ENCODE results near the gene CDC42BPA. TPM values are rescaled to one million over a fixed set of nuclear protein-coding genes. Genes with fewer than 3 reads are reported as not detected.
"Not testable (repeated sequence)": the region's sequence is repeated elsewhere in the genome, so short reads cannot be mapped to it uniquely, and the experiment has no call there.

CDC42BPA gene
- total RNA-seq, 1 donor from 2014 or later: 202 TPM

DNA sequence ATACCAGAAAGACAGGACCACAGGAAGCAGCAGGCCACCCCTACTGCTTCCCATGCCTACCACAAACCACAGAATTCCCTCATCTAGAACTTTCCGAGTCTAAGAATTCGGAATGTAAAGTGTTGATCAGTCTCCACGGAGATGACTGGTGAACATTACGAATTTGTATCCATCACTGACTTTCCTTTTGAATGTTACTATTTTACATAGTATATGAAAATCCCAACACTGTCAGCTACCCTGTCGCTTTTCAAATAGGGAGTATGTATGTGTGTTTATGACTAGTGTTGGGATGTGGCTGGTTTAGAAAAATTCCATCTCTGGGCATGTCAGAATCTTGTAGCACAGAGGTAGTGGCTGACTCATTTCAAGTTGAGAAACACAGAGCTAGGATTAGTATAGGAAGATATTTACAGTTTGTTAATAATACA is 260.0 kb downstream of the CDC42BPA start:
- DNase-seq: no peak

GRCh38 chr1:227049253-227049652 is 269.0 kb downstream of the CDC42BPA start:
- DNase-seq: no peak

DNA sequence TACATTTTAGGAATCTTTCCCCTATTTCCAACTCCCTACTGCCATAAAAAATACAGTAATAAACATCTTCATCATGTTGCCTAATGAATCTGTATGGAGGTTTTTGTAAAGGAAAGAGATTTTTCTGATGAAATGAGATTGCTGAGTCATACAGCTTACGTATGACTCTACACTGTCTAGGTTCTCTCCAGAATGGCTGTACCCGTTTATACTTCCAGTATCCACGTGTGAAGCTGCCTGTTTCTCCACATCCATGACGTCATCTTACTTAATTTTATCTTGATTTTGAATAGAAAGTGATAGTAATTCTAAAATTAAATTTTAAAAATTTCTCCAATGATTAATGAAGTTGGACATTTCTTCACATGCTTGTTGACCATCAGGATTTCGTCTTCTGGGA is 274.5 kb downstream of the CDC42BPA start:
- no peak for DNase-seq

- DNase-seq: no peak
Measured at GRCh38 chr1:227042292-227042691, 276.0 kb downstream of the CDC42BPA start.

GRCh38 chr1:227038401-227038800 is 279.9 kb downstream of the CDC42BPA start:
- no peak for DNase-seq

GRCh38 chr1:227037121-227037520 is 281.2 kb downstream of the CDC42BPA start:
- no peak for DNase-seq

GRCh38 chr1:227035316-227035715 is 283.0 kb downstream of the CDC42BPA start:
- no peak for DNase-seq

- no peak for DNase-seq
Measured at GRCh38 chr1:227033880-227034279, 284.4 kb downstream of the CDC42BPA start.

GRCh38 chr1:227032396-227032795 is 285.9 kb downstream of the CDC42BPA start:
- DNase-seq: no peak

GRCh38 chr1:227016990-227017389 is 301.3 kb downstream of the CDC42BPA start:
- no peak for DNase-seq

DNA sequence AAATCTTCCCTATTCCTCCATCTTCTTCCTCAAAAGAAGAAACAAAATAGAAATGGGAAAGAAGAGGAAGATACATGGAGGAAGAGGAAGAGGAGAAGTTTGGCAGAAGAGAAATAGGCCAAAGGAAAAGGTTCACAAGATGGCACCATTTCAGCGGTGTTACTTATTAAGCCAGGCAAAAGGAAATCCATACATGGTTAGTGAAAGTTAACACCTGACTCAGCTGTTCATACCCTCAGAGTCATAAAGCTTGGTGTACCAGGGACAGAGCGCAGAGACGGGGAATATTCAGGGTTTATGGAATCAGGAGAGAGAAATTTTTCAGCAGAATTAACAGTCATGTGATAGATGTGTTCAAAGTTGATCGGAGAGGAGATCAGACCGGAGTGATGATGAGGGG is 307.6 kb downstream of the CDC42BPA start:
- DNase-seq: no peak

DNA sequence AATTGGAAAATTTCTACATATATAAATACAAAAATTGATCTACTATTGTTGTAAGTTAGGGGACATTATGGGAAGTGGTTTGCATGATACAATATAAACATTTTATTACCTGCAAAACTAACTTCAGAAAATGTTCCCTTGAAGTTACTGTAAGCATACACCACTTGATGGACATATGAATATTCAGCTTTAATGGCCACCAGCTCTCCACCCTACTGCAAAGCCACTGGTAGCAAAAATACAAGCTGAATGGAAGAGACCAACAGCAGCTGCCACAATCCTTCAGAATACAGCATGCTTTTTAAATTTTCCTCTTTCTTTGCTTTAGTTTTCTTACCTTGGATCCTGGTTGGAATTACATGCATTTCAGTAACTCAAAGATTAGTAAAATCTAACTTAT is 308.4 kb downstream of the CDC42BPA start:
- no peak for DNase-seq

- DNase-seq: no peak
Measured at GRCh38 chr1:227006226-227006796, 312.0 kb downstream of the CDC42BPA start.

- no peak for DNase-seq
Measured at GRCh38 chr1:227004796-227005195, 313.5 kb downstream of the CDC42BPA start.

DNA sequence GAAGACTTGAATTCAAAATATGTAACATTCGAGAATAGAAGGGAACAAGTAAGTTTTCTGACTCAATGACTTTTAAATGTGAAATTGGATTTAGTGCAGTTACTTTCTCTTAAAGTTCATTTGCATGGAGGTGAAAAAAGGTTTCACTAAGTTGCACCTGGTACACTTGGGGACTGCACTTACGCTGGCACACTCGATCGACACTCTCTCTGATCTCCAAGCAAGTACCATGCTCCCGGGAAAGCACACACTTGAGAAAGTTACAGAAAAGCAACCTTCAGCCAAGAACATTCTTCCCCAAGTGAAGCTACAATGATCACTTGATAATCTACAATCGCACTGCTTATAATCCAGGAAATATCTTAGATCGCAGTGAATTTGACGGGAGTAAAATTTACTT is 315.1 kb downstream of the CDC42BPA start:
- DNase-seq: no peak

DNA sequence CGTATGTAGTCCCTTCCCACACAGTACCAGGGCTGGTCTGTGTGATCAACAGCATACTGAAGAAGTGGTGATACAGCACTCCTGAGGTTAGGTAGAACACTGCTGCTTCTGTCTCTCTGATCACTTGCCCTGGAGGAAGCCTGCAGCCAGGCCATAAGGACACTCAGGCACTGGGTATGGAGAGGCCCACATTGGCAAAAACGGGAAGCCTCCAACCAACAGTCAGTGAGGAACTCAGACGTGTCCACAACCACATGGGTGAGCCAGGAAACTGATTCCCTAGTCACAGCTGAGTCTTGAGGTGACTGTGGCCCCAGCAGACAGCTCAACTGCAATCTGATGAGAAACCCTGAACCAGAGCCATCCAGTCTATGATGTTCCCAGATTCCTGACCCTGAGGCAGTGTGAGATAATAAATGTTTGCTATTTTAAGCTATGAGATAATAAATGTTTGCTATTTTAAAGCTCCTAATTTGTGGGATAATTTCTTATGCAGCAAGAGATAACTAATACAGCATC is 315.7 kb downstream of the CDC42BPA start:
- DNase-seq: no peak

GRCh38 chr1:226999579-226999978 is 318.7 kb downstream of the CDC42BPA start:
- not testable (repeated sequence) for DNase-seq

GRCh38 chr1:226995365-226996332 is 322.6 kb downstream of the CDC42BPA start:
- no peak for DNase-seq

DNA sequence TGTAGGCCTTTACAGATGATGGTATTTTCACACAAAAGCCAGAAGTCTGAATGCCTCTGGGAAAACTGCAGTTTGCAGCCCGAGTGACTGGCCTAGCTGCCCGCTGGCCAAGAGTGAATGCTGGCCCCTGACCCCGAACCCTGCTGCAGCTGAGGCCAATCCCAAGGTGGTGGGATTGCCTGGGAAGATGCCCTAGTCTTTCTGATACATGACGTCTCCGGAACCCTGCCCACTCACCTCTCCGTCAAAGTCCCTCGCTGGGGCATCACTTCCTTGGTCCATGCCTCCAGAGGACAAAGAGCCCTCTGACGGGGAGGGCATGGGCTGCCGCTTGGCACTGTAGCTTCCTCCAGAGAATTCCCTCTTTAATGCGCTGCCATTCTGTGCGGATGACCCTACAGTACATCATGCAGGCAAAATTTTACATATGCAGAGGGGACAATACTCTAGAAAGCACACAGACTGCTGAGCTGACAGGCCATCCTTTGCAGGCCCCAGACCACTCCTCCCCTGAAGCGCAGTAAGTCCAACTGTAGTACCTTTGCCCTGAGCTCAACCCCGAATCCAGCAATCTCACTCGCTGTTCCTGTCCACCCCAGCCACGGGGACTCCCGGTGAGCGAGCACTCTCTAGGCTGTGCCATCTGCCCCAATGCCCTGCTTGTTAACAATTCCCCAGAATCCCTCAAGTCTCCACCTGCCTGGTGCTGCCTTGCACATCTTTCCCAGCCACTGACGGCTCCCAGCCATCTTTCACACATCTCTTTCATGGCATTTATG is 323.5 kb downstream of the CDC42BPA start:
- DNase-seq: no peak

- no peak for DNase-seq
Measured at GRCh38 chr1:226993814-226994585, 324.3 kb downstream of the CDC42BPA start.

- no peak for DNase-seq
Measured at GRCh38 chr1:226991920-226992319, 326.4 kb downstream of the CDC42BPA start.

All from occipital lobe (tissue), 2 donors.